Ovary (tissue), 3 donors: ENCODE results near the gene DAAM1.

Source experiments
- CTCF ChIP-seq, 3 donors: fragments of 450-650 bp in 2 of 3; fragments of 200-600 bp in 1 of 3; IDR thresholded peaks; one replicate each; pipeline versions ENCODE4 v1.5.1 to v1.8.0; 2016 to 2022; ENCODE audit warnings: antibody characterized with exemption in 3 of 3, mild to moderate bottlenecking in 1 of 3
- EP300 ChIP-seq: sonication (generic); formaldehyde crosslinking; IDR thresholded peaks from one replicate; pipeline ENCODE4 v1.6.1; 2017; ENCODE audit warnings: antibody characterized with exemption
- POLR2A ChIP-seq: fragments of 450-650 bp; IDR thresholded peaks from one replicate; pipeline ENCODE4 v1.6.1; 2017; ENCODE audit warnings: antibody characterized with exemption, mild to moderate bottlenecking, moderate library complexity
- donor health status: DM: no; HTN: no; CAD: no.

DNA sequence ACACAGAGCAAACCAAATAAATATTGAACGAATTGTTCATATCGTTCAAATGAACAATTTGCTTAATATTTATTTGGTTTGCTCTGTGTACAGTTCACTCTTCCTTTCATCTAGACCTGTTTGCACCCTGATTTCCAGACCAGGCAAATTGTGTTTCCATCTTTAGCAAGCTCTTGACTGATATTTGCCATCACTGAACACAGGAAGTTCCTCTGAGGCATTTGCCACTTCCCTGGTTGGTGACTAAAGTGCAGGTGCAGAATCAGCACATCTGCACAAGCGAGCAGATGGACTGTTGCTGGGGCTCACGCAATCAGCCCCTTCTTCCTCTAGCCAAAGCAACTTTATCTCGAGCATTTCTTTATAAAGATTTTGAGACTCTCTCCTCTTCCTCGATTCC lies 112.9 kb downstream of the DAAM1 start:
- no peak for TF ChIP-seq CTCF (IDR thresholded peaks at IDR 0.05)
- no peak for TF ChIP-seq EP300
- TF ChIP-seq POLR2A: no peak
